SU-DHL-6 (cell line): ENCODE results near the gene WFDC11.

Source experiments
- CTCF ChIP-seq: fragments of 200-600 bp; sonication (generic); IDR thresholded peaks from one replicate; pipeline ENCODE4 v1.5.1; 2017; ENCODE audit warnings: antibody characterized with exemption, mild to moderate bottlenecking, low read length, moderate library complexity; ENCODE audit not compliant: insufficient read depth, poor library complexity, severe bottlenecking
- EZH2phosphoT487 ChIP-seq: fragments of 200-600 bp; sonication (generic), shearing (Covaris generic); conservative IDR thresholded peaks from 2 replicates; pipeline ENCODE4 v1.6.1; 2018; ENCODE audit warnings: mild to moderate bottlenecking, antibody characterized with exemption, low read length, moderate library complexity, mixed read lengths

- TF ChIP-seq CTCF (peak; percentile 34), EZH2phosphoT487 (no peak)
These were observed 40.4 kb downstream of the WFDC11 start, which contains the start of gene WFDC10A for GRCh38 chr20:45629496-45630100.
